Memory B cell (primary cell): ENCODE data around the gene RAB1A.
"Not testable (repeated sequence)": the region's sequence is repeated elsewhere in the genome, so short reads cannot be mapped to it uniquely, and the experiment has no call there.

Source experiments
- ATAC-seq: fragments of 150-1000 bp; cut with Tn5 transposase; 2 replicates; pipeline ENCODE4 v1.10.0; 2021; ENCODE audit warnings: low read depth, mild to moderate bottlenecking, moderate library complexity
- DNase-seq, 2 donors: peaks; one replicate each; pipeline ENCODE4 v3.0.0; 2022; ENCODE audit warnings: low spot score in 2 of 2
- H3K27ac Mint-ChIP-seq: one replicate; pipeline ENCODE4 v1.8.0; 2022; ENCODE audit warnings: mild to moderate bottlenecking, moderate library complexity, mixed read lengths
- H3K27me3 Mint-ChIP-seq: one replicate; pipeline ENCODE4 v1.8.0; 2022; ENCODE audit warnings: mixed read lengths
- H3K36me3 Mint-ChIP-seq: one replicate; pipeline ENCODE4 v1.8.0; 2022; ENCODE audit warnings: mild to moderate bottlenecking, mixed read lengths
- H3K4me1 Mint-ChIP-seq: one replicate; pipeline ENCODE4 v1.8.0; 2022; ENCODE audit warnings: mixed read lengths
- H3K4me3 Mint-ChIP-seq: one replicate; pipeline ENCODE4 v1.8.0; 2022; ENCODE audit warnings: mild to moderate bottlenecking, moderate library complexity, mixed read lengths
- H3K9me3 Mint-ChIP-seq: one replicate; pipeline ENCODE4 v1.8.0; 2022; ENCODE audit warnings: mixed read lengths

The RAB1A gene

DNA sequence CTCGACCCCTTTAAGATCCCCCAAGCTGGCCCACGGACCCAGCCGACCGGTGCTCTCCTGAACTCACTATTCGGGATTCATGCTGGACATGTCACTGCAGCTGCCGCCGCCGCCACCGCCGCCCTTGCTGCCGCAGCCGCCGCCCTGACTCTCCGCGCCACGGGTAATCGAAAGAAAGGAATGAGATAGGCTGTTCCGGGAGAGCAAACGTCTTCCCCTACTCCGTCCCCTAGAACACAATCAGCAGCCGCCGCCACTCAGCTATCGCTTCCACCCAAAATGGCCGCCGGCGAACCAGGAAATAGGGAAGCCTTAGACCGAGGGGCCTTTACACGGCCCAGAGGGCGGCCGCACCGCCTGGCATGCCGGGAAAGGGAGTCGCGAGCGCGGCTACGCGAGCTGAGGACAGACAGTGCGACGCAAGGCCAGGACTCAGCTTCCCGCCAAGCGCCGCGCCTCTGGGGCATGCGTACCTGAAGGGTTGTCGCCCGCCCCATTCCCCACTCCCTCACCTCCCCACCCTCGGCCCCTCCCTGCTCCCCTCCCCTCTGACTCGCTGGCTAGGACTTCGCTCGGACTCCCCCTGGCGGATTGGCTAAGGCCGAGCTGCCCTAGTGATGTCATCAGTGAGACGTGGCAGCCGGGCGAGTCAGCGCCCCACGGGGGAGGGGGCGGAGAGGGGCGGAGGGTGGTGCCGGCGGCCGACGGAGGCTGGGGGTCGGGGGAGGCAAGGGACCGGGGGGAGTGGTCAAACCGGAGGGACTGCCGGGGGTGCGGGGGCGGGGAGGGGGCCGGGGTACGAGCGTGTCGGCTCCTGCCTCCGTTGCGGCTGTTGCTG lies at the start of gene RAB1A:
Gene RAB1A, minus strand, starts transcription at position 281 of the 838 bp plus-strand sequence. Its CDS starts 191 bp downstream, at position 90.
- Mint-ChIP-seq H3K4me1 (peaks cover 17% of the 10 kb centered on the region), H3K27ac (peak within 1 kb of the TSS; percentile 96), H3K27me3 (no peaks in the 10 kb centered on the region), H3K9me3 (no peaks in the 10 kb centered on the region), H3K4me3 (peak within 1 kb of the TSS; percentile 94), H3K36me3 (no peaks in the 10 kb centered on the region)
- ATAC-seq = peak; percentile 89
- DNase-seq = peak; percentile 87 to 95

DNA sequence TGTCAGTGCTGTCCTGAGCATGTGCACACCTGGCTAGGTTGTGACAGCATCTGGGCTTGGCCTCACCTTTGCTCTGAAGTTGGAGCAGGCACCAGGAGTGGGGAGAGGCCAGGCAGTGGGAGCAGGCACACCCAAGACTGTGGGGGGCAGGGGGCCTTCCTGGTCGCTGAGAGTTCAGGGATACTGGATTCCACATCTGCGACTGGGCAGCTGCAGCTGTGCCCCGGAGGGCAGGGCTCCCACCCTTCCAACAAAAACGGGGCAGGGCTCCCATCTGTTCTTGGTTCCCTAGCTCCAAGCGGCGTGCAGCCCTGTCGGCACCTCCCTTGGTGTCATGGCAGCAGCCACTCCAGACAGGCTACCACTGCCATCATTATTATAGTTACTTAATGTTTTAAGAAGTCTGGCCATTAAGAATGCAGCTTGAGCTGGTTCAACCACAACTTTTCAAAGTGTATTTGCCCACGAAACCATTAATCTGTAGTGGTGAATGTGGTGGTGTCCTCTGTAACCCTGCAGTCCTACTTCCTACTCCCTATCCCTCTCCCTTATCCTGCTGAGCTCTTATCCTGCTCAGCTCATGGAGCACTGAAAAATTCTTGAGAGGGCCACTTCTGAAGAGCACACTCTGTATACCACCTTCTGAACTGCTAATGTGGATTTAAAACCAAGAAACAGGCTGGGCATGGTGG lies 48.0 kb upstream of the RAB1A start:
- DNase-seq = no peak
- Mint-ChIP-seq H3K27ac (no peak overlapping the region), H3K4me3 (no peak overlapping the region), H3K4me1 (no peaks in the 10 kb centered on the region), H3K36me3 (peaks cover 1% of the 10 kb centered on the region), H3K9me3 (no peaks in the 10 kb centered on the region), H3K27me3 (peaks cover 9% of the 10 kb centered on the region)
- ATAC-seq = no peak

DNA sequence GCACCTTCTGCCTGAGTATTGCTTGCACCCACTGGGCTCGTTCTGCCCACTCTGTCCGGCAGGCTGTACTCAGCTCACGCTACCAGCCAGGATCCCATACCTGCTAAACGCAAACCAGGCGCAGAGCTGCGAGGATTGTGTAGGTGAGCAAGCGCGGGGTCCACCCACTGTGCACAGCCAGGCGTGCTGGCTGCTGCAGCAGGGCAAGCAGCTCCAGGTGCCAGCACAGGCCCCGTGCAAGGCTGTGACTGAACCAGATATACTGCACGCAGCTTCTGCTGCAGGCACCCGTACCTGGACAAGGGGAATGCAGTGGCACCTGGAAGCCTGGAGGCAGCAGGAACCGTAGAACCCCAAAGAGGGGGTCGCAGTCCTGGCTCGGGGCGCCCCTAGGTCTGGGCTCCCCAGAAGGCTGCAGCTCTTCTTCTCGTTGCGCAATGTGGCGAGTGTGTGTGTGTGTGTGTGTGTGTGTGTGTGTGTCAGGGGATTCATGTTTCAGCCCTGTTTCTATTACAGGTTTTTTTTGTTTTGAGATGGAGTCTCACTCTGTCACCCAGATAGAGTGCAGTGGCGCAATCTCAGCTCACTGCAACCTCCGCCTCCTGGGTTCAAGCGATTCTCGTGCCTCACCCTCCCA lies 46.1 kb upstream of the RAB1A start:
- H3K4me1 Mint-ChIP-seq = no peaks in the 10 kb centered on the region
- H3K4me3 Mint-ChIP-seq = no peak overlapping the region
- H3K36me3 Mint-ChIP-seq = peaks cover 1% of the 10 kb centered on the region
- DNase-seq (no peak), ATAC-seq (no peak)
- H3K27ac Mint-ChIP-seq = no peak overlapping the region
- H3K27me3 Mint-ChIP-seq = peaks cover 5% of the 10 kb centered on the region
- no peaks in the 10 kb centered on the region for H3K9me3 Mint-ChIP-seq

DNA sequence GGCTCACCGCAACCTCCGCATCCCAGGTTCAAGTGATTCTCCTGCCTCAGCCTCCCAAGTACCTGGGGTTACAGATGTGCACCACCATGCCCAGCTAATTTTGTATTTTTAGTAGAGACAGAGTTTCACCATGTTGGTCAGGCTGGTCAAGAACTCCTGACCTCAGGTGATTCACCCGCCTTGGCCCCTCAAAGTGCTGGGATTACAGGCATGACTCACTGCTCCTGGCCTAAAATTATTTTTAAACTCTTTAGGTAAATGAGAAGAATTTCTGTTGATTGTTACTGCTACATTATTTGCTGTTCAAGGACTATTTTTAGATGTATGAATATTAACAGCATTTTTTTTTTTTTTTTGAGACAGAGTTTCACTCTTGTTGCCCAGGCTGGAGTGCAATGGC lies 44.1 kb upstream of the RAB1A start:
- not testable (repeated sequence) for H3K4me3 Mint-ChIP-seq, H3K27ac Mint-ChIP-seq, H3K36me3 Mint-ChIP-seq, H3K4me1 Mint-ChIP-seq, H3K27me3 Mint-ChIP-seq, ATAC-seq, H3K9me3 Mint-ChIP-seq, DNase-seq

DNA sequence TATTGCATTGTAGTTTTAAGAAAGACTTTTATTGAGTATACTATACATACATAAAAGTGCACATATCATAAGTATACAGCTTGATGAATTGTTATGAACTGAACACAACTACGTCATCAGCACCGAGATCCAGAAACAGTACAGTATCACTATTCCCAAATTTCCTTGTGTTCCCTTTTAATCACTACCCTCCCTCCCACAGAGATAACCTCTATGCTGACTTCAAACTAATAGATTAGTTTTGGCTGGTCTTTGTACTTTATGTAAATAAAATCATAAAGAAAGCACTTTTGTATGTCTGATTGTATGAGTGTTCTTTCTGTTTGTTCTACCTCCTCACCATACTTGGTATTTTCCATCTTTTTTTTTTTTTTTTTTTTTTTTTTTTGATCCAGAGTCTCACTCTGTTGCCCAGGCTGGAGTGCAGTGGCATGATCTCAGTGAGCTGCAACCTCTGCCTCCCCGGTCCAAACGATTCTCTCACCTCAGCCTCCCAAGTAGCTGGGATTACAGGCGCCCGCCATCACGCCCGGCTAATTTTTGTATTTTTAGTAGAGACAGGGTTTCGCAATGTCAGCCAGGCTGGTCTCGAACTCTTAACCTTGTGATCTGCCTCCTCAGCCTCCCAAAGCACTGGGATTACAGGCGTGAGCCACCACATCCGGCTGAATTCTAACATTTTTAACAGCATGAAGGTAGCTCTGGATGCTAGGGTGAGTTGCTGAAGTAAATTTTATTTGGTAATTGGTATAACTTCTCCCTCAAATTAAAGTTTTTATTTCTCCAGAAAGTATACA lies 43.3 kb upstream of the RAB1A start:
- DNase-seq (no peak), ATAC-seq (no peak)
- Mint-ChIP-seq H3K27ac (no peak overlapping the region), H3K9me3 (no peaks in the 10 kb centered on the region), H3K4me1 (no peaks in the 10 kb centered on the region), H3K27me3 (peaks cover 4% of the 10 kb centered on the region), H3K36me3 (no peaks in the 10 kb centered on the region), H3K4me3 (no peak overlapping the region)

DNA sequence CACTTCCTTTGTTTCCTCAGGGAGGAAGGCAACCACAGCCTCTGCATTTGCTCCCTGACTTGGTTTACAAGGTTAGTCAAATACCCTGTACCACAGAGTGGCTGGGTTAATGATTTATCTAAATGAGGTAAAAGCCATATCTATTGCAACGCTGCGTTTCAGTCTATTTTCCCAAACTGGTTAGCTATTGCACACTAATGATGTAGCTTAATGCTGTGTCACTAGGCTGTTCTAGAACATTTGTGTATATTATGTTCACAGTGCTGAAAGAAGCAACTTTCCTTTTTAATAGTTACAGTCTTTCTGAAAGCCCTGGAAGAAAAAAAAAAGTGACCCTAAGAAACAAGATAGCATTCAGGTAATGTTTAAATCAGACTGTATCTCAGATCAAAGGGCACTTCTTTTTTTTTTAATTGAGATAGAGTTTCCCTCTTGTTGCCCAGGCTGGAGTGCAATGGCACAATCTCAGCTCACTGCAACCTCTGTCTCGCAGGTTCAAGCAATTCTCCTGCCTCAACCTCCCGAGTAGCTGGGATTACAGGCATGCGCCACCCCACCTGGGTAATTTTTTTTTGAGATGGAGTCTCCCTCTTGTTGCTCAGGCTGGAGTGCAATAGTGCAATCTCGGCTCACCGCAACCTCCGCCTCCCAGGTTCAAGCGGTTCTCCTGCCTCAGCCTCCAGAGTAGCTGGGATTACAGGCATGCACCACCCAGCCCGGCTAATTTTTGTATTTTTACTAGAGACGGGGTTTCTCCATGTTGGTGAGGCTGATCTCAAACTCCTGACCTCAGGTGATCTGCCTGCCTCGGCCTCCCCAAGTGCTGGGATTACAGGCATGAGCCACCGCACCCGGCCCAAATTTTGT lies 40.9 kb upstream of the RAB1A start:
- not testable (repeated sequence) for DNase-seq, H3K27me3 Mint-ChIP-seq, H3K9me3 Mint-ChIP-seq, H3K4me1 Mint-ChIP-seq, H3K4me3 Mint-ChIP-seq, H3K36me3 Mint-ChIP-seq, H3K27ac Mint-ChIP-seq, ATAC-seq

DNA sequence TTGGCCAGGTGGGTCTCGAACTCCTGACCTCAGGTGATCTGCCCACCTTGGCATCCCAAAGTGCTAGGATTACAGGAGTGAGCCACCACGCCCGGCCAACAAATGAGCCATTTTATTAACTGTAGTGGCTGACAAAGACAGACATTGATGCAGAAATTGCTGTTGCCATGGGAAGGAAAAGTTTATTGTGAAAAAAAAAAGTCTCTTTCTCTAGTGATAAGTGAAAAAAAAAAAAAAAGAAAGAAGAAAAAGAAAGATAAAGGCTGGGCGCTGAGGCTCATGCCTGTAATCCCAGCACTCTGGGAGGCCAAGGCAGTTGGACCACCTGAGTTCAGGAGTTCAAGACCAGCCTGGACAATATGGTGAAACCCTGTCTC lies 39.8 kb upstream of the RAB1A start:
- H3K27me3 Mint-ChIP-seq = peaks cover 2% of the 10 kb centered on the region
- H3K36me3 Mint-ChIP-seq = no peaks in the 10 kb centered on the region
- ATAC-seq (no peak), DNase-seq (no peak)
- H3K4me1 Mint-ChIP-seq = peaks cover 9% of the 10 kb centered on the region
- no peak overlapping the region for H3K27ac Mint-ChIP-seq
- H3K9me3 Mint-ChIP-seq = no peaks in the 10 kb centered on the region
- H3K4me3 Mint-ChIP-seq = no peak overlapping the region

DNA sequence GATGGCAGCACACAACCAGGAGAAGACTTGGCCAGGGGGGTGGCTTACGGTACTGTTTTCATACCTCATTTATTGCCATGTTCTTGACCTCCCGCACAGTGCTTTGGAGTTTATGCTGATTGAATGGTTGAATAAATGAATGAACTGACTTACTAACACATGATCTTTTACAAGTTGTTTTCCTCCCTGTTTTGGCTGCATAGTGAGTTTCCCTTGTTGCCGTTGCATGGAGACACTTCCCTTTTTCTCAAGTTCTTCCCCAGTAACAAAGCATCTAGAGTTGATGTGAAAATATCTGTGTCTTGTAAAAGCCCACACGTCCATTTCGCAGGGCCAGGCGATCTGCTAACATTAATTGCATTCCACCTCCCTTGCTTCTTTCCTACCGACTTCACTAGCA lies 35.7 kb upstream of the RAB1A start:
- H3K27ac Mint-ChIP-seq = no peak overlapping the region
- peak; percentile 57 for ATAC-seq
- no peaks in the 10 kb centered on the region for H3K9me3 Mint-ChIP-seq

DNA sequence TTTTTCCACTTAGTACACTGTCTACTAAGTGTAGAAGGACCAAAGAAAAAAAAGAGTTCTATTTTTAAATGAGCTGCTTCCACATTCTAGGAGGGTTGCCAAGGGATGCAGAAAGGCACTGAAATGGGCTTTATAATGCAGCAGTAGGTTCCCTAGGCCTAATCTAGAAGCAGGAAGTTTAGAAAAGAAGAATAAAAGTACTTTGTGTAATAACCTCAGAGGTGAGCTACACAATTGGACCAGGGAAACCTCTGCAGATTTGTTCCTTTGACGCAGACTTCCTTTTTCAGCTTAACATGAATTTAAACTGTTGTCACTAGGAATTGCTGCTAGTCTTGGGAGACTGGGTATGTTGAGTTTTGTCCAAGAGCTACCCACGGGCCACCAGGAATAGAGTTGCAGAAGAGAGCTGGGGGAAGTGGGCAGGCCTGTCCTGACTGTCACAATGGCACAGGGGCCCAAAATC lies 34.6 kb upstream of the RAB1A start:
- no peak for DNase-seq
- no peaks in the 10 kb centered on the region for H3K36me3 Mint-ChIP-seq
- no peak for ATAC-seq
- H3K4me3 Mint-ChIP-seq = no peak overlapping the region
- no peaks in the 10 kb centered on the region for H3K27me3 Mint-ChIP-seq
- peaks cover 21% of the 10 kb centered on the region for H3K4me1 Mint-ChIP-seq
- no peaks in the 10 kb centered on the region for H3K9me3 Mint-ChIP-seq
- no peak overlapping the region for H3K27ac Mint-ChIP-seq

More for the DNA sequence above, 35.7 kb upstream of the RAB1A start:
- Mint-ChIP-seq H3K4me1 (peaks cover 15% of the 10 kb centered on the region), H3K4me3 (no peak overlapping the region), H3K36me3 (no peaks in the 10 kb centered on the region), H3K27me3 (no peaks in the 10 kb centered on the region)
- DNase-seq = no peak

DNA sequence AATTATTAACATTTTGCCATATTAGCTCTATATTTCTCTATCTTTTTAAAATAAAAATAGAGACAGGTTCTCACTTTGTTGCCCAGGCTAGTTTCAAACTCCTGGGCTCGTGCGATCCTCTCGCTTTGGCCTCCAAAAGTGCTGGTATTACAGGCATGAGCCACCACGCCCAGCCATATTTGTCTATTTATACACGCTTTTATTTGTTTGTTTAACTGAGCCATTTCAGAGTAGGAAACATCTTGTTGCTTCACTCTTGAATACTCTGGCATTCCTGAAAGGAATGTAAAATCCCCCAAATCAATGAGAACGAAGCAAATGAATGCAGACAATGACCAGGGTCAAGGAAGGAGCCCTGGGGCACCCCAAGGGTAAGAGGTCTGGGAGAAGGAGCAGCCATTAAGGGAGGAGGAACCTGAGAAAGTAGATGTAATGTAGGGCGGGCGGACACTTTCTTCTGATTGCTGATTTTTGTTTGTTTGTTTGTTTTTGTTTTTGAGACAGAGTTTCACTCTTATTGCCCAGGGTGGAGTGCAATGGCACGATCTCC lies 31.7 kb upstream of the RAB1A start:
- Mint-ChIP-seq H3K9me3 (no peaks in the 10 kb centered on the region), H3K27me3 (no peaks in the 10 kb centered on the region), H3K36me3 (no peaks in the 10 kb centered on the region), H3K4me1 (peaks cover 22% of the 10 kb centered on the region), H3K27ac (no peak overlapping the region), H3K4me3 (no peak overlapping the region)
- ATAC-seq = no peak
- DNase-seq = no peak

DNA sequence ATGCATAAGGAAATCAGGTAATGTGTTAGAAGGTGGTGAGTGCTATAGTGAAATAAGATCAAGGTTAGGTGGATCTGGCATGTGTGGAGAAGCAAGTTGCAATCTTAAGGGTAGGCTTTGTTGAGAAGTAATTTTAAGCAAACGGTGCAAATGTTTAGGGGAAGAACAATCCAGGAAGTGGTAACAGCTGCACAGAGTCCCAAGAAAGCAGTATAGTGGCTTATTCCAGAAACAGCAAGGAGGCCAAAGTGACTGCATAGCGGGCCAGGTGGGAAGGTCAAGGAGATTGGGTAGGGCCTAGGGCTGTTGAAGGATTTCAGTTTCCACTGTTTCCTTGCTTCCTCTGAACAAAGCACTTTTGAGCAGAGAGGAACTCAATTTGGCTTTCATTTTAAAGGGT lies 30.0 kb upstream of the RAB1A start:
- H3K27me3 Mint-ChIP-seq = no peaks in the 10 kb centered on the region
- no peaks in the 10 kb centered on the region for H3K9me3 Mint-ChIP-seq
- ATAC-seq = no peak
- no peak overlapping the region for H3K4me3 Mint-ChIP-seq
- H3K27ac Mint-ChIP-seq = no peak overlapping the region
- DNase-seq = no peak
- H3K4me1 Mint-ChIP-seq = peaks cover 13% of the 10 kb centered on the region
- no peaks in the 10 kb centered on the region for H3K36me3 Mint-ChIP-seq

DNA sequence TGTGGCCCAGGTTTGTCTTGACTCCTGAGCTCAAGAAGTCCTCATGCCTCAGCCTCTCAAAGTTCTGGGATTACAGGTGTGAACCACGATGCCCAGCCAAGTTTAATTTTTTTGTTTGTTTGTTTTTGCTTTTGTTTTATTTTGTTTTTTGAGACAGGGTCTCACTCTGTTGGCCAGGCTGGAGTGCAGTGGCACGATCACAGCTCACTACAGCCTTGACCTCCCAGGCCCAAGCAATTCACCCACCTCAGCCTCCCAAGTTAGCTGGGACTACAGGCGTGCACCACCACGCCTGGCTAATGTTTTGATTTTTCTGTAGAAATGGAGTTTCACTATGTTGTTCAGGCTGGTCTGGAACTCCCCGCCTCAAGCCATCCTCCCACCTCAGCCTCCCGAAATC lies 29.4 kb upstream of the RAB1A start:
- Mint-ChIP-seq H3K27me3 (no peaks in the 10 kb centered on the region), H3K27ac (no peak overlapping the region), H3K36me3 (no peaks in the 10 kb centered on the region), H3K4me3 (no peak overlapping the region), H3K9me3 (no peaks in the 10 kb centered on the region), H3K4me1 (peaks cover 13% of the 10 kb centered on the region)
- no peak for DNase-seq
- ATAC-seq = no peak

DNA sequence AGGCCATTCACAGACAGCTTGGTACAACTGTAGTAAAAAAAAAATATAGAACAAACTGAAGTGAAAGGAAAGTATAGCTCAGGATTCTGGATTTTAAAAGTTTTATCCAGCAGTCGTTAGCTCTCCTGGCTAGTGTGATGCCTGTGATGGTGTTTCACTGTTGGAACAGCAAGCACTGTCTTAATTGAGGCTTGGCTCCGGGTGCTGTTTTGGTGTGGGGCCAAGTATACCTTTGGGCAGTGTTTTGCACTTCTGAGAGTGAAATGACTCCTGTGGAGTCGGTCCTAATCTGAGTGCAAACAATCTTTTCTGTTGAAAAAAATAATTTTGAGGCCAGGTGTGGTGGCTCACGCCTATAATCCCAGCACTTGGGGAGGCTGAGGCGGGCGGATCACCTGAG lies 28.7 kb upstream of the RAB1A start:
- Mint-ChIP-seq H3K27me3 (no peaks in the 10 kb centered on the region), H3K27ac (no peak overlapping the region), H3K4me3 (no peak overlapping the region), H3K4me1 (peaks cover 10% of the 10 kb centered on the region), H3K36me3 (no peaks in the 10 kb centered on the region), H3K9me3 (no peaks in the 10 kb centered on the region)
- no peak for ATAC-seq
- DNase-seq = no peak
